ENCODE measurements around the gene C10orf62.

C10orf62 gene

DNA sequence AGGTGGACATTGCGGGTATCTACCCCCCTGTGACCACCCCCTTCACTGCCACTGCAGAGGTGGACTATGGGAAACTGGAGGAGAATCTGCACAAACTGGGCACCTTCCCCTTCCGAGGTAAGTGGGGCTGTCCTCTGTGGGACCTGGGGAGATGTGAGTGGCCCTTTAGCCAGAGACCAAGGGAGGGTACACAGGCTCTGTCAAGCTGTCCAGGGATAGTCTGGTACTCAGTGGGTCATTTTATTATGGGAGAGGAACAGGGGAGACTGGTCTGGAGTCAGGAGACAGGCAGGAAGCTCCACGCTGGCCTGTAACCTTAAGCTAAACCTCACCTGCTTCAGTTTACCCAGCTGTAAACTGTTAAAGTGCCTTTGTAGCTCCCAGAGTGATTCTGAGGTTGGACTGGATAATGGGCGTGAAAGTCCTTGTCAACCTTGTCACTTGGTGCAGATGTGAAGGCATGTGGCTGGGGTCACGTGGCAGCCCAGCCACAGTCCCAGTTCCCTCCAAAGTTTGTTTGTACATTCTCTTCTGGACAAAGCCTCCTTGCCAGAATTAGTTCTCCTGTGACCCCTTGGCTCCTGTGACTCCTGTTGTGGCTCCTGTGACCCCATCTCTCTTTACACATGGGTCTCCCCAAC lies 4.6 kb upstream of the C10orf62 start:
- no peak for DNase-seq (ENCODE audit: low read depth in 3 of 3)

DNA sequence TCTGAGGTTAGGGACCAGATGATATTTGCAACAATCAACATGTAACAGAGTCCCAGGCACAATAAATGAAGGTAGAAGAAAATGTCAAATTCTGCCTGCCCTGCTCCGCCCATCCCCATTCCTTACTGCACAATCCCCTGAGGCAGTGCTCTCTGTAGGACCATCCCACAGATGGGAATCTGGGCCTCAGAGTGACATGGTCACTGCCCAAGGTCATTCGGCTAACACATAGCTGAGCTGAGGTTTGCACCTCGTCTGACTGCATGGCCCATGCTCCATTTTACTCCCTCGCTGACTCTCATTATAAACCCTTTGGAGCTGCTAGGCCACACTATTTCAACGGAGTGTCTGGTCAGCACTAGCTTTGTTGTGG lies 4.1 kb upstream of the C10orf62 start:
- DNase-seq (ENCODE audit: low read depth in 3 of 3), result no peak

DNA sequence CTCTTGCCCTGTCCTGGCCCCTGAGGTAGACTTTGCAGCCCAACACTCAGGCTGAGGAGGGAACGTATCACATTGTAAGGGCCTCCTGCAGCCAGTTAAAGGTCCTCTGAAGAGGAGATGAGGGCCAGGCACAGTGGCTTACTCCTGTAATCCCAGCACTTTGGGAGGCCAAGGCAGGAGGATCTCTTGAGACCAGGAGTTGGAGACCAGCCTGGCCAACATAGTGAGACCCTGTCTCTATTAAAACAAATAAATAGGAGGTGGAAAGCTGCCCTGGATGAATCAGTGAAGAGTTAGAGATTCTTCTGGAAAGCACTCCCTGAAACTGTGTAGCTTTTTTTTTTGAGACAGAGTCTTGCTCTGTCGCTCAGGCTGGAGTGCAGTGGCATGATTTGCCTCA lies 2.3 kb upstream of the C10orf62 start:
- no peak for DNase-seq (ENCODE audit: low read depth in 3 of 3)

DNA sequence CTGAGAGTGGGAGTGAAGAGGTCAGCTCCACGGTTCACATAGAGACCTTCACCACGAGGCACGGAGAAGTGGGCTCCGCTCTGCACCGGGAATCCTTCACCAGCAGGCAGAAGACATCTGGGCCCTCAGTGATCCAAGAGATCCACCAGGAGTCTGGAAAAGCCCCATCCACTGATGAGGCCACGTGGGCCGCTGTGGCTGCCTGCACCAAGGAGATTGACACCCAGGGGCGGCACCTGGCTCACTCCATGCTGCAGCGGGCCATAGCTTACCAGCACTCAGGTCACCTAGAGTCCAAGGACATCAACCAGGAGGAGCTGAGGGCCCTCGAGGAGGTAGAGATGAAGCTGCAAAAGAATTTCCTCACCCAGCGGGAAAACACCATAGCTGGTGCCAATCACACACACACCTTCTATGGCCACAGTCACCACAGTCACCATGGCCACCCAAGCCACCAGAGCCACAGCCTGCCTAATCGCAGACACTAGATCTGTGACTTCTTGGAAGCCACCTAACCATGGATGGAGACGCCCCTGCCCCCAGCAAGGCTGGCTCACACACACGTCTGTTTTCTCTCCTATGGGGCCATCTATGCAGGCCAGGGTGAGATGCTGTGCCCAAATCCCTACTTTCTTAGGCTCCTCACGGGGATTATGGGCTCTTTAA lies 694 bp downstream of the C10orf62 start:
- no peak for DNase-seq (ENCODE audit: low read depth in 3 of 3)

DNA sequence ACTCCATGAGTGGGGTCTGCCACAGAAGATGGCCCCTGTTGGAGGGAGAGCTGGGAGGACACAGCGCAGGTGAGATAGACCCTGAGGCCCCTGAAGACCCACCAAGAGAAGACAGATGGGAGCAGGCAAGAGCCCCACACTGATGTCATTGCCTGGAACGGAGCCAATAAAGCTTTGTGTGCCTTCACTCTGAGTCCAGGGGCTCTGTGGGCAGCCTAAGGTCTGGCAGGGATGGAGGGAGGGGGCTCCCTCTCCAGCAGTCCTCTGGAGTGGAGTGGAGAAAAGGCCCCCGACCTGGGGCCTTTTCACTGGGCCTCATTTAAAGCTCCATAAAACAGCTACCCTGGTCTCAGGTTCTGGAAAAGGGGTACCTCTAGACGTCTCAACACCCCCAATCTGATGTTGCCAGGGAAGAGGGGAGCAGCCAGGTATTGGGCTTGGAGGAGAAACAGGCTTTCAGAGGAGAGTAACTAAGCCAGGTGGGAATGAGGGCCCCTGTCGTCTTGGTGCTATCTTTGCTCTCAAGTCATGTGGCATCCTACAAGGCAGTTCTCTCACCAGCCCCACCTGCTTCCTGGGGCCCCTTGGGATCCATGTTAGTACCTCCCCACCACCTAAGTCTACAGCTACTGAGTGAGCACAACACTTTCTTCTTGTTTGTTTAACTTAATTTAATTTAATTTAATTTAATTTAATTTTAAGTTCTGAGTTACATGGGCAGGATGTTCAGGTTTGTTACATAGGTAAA lies 1.4 kb downstream of the C10orf62 start:
- no peak for DNase-seq (ENCODE audit: low read depth in 3 of 3)

DNA sequence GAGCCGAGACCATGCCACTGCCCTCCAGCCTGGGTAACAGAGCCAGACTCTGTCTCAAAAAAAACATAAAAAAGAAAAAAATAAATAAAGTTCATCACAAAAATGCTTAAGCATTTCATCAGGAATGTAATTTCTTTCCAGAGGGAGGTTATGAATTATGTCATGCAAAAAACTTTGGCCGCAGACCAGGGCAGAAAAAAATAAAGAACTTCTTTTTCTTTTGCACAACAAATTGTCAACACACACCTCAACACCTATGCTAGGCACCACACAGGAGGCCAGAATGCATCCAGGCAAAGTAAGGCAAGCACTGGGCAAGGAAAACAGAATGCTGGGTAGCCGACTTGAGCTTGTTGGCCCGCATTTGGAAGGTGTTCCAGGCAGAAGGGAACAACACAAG lies 3.9 kb downstream of the C10orf62 start:
- DNase-seq (ENCODE audit: low read depth in 3 of 3), result no peak

DNA sequence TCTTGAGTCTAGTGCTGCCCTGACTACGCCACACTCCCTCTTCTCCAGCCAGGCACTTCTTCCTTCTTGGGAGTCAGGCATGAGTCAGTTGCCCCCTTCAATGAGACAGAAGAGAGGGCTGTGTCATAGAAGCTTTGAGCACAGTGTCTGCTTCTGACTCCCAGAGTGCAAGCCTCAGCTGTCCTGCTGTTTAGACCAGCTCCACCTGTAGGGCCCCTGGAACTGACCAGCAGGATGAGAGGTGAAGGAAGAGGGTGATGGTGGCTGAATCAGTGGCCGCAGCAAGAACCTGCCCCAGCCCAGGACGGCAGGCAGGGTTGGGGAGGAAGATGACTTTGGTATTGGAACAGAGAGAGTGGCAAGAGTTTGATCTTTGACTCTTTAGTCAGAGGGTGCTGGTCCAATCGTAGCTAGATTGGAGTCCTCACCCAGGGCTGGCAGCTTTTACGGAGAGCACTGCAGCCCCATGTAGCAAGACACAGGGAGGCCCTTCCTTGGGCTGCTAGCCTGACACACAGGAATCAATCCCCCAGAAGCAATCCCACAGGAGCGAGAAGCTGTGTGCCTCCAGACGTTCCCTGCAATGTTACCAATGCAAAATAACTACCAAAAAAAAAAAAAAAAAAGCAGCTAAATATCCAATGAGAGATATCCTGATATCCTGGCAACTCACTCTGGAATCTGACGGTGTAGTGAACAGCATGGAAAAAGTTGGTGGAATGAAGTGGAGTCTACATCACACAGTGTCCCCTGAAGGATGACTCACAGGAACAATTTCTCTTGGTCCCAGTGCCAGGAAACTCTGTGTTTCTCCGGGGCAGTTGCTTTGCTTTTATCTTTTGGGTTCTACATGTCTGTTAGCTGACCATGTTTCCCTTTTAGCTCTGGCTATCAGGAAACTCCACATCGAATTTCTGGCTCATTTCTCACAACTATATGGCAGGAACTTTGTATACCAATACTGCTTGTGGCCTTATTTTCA lies 6.9 kb downstream of the C10orf62 start:
- DNase-seq (ENCODE audit: low read depth in 3 of 3), result no peak

DNA sequence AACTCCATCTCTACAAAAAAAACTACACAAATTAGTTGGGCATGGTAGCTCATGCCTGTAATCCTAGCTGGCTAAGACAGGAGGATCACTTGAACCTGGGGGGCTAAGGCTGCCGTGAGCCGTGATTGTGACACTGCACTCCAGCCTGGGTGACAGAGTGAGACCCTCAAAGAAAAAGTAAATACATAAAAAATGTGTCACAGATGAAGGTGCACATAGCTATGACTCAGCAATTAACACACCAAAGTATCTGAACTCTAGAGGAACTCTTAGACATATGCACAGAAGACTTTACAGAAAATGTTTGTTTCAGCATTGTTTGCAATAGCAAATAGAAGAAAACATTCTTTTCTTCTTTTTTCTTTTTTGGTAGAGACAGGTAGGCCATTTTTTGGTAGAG lies 8.3 kb downstream of the C10orf62 start:
- DNase-seq (ENCODE audit: low read depth in 3 of 3), result no peak

DNA sequence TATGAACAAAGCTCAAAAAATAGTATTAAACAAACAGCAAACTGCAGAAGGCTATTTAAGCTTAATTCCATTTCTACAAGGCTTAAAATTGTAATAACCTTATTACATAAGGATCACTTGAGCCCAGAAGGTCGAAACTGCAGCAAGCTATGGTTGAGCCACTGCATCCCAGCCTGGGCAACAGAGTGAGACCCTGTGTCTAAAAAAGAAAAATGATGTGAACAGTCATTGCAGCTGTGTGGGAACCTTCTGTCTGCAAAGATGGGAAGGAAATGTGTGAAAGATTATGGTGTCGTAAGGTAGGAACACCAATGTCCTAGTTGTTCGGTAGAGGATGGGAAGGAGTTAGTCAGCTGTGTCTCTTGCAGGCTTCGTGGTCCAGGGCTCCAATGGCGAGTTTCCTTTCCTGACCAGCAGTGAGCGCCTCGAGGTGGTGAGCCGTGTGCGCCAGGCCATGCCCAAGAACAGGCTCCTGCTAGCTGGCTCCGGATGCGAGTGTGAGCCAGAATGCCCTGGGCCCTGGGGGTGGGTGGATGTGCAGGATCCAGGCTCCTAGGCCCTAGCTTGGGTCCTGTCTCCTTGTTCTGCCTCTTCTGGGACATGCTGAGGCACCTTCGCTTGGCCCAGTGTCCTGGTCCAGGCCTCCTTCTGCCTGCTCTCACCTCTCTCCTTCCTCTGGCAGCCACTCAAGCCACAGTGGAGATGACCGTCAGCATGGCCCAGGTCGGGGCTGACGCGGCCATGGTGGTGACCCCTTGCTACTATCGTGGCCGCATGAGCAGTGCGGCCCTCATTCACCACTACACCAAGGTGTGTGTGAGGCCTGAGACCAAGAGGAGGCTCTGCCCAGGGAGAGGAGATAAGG lies 9.1 kb downstream of the C10orf62 start:
- no peak for DNase-seq (ENCODE audit: low read depth in 3 of 3)

DNA sequence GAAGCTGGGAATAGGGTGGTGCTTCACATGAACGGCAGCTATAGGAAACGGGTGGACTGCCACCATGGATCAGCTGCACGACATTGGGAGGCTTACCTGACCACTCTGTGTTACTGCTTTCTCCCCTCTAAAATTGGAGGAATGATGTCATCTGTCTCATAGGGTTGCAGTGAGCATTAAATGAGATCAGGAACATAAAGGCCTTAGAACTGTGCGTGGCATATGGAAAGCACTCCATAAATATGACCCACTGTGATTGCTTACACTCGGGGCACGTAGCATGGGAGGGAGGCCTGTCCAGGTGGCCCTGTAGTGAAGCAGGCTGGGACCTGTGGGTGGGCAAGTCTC lies 9.7 kb downstream of the C10orf62 start:
- no peak for DNase-seq (ENCODE audit: low read depth in 3 of 3)

DNA sequence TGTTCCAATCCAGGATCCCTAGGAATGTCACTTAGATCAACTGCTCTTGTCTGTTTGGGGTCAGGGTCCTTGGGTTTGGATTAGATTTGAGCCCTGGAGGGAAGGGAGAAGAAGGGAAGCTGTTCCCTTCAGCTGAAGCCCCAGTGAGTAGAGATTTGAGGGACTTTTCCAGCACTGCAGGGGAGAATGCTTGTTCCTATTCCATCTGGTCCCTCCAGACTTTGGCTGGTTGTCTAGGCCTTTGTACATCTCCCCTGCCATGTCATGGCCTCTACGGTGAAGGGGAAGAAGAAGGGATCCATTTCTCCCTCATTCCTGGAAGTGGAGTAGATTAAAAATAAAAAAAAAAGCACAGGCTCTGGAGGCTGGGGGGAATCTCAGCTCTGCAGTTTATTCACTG lies 11.1 kb downstream of the C10orf62 start:
- DNase-seq (ENCODE audit: low read depth in 3 of 3), result no peak

DNA sequence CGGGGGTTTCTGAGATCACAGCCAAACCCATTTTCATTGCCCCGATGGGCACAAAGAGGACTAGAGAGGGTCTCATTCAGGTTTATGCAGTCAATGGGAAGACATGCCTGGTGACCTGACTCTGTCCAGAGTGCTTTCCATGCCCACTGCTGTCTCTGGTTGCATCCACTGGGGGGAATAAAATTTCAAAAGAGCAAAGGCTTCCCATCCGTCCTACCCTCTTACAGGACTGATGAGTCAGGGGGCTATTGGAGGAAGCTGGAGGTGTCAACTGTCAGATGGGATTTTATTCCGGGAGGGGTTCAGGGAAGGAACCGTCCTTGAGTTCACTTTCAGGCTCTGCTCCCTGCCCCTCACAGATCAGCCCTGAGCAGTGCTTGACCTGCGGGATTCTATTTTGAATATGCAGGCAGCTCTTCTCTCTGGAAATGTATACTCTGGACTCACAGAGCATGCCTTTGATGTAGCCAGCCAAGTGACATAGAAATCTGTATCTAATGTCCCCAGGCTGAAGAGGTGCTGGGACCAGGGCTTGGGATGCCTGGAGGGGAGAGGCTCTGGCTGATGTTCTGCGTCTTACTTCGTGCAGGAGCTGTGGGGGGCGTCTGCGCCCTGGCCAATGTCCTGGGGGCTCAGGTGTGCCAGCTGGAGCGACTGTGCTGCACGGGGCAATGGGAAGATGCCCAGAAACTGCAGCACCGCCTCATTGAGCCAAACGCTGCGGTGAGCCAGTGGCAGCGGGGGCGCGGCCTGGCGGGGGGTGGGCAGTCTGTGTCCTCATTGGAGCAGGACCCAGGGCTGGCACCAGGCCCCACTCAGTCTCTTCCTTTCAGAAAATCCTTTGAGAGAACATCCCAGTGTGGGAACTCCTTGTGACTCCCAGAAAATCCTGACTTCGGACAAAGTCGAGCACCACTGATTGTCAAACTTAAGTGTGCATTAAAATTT lies 12.0 kb downstream of the C10orf62 start:
- no peak for DNase-seq (ENCODE audit: low read depth in 3 of 3)

DNA sequence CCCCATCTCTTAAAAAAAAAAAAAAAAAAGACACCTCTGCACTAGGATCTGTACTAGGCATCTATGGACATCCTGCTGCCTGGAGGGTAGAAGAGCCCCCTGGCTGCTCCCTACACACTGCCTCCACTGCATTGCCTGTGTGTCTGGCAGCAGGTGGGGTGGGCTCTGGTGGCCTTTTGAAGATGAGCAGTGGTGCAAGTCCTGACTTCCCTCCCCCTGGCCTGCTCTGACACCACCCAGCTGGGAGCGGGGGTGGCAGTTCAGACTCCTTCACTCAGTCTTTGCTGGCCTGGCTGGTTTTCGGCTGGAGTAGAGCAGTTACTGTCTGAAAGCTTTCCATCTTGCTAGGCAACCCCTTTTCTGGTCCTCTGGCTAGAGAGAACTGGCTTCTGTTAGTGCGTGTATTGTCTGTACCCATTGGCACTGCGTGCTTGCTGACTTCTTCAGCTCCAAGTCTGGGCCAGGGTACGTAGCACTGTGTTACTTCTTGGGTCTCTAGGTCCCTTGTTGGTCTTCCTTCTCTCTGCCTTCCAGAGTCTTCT lies 17.6 kb downstream of the C10orf62 start:
- DNase-seq (ENCODE audit: low read depth in 3 of 3), result no peak

DNA sequence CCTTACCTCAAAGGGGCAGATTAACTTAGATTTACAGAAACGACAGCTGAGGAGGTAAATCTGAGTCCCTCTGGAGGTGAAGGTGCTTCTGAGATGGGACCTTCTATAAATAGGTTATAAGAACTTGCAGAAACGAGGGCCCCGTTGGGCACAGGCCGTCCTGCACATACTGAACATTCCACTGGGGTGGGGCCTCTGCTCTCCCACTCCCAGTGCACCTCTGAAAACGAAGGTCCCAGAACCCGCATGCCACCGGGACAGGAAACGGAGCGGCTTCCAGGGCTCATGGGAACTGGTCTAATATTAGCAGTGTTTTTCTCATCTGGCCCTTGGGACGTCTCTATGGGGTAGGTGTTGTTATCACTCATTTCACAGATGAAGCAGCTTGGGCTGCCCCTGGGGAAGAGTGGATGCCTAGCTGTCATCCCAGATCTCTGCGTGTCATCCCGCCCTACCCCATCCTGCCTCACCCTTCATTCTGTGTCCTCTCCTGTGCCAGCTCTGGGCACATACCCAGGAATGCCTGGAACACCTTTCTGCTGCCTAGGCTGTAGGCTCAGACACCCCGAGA lies 19.6 kb downstream of the C10orf62 start:
- no peak for DNase-seq (ENCODE audit: low read depth in 3 of 3)

DNA sequence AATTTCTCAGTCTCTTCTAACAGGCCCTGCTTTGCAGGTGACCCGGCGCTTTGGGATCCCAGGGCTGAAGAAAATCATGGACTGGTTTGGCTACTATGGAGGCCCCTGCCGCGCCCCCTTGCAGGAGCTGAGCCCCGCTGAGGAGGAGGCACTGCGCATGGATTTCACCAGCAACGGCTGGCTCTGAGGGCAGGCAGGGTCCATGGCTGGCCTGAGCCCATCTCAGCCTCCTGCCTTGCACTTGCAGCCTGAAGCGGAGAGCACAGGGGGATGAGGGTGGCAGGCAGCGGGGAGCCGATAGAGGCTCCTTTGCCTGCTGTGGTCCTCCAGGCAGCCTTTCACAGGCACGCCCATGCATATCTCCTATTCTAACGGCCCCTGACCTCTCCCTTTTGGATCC lies 22.0 kb downstream of the C10orf62 start:
- no peak for DNase-seq (ENCODE audit: low read depth in 3 of 3)

DNA sequence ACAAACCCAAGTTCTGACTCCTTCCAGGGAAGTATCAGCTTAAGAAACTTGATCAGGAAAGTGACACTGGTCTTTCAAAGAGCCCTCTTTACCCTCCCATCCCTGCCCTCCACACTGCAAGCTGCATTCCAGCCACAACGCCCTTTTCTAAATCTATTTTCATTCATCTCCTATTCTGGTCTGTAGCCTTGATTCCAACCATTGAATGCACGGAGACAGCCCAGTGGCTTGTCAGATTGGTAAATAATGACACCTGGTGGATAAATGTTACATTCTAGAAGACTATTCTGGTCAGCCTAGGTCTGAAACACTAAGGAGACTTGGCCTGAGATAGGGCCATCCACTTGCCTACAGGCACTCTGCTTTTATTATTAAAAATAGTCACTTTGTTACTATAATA lies 22.9 kb downstream of the C10orf62 start:
- no peak for DNase-seq (ENCODE audit: low read depth in 3 of 3)

DNA sequence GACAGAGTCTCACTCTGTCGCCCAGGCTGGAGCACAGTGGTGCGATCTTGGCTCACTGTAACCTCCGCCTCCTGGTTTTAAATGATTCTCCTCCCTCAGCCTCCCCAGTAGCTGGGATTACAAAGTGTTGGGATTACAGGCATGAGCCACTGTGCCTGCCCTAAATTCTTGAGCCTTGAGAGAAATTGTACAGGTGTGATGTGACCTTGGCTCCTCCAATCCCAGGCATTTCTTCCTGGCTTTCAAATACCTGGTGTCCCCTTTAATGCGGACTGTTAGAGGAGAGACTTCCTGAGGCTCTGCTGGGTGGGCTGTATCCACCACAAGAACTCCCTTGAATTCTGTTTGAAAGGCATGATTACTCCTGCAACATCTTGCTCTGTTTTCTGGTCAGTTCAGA lies 28.8 kb downstream of the C10orf62 start:
- no peak for DNase-seq (ENCODE audit: low read depth in 3 of 3)

DNA sequence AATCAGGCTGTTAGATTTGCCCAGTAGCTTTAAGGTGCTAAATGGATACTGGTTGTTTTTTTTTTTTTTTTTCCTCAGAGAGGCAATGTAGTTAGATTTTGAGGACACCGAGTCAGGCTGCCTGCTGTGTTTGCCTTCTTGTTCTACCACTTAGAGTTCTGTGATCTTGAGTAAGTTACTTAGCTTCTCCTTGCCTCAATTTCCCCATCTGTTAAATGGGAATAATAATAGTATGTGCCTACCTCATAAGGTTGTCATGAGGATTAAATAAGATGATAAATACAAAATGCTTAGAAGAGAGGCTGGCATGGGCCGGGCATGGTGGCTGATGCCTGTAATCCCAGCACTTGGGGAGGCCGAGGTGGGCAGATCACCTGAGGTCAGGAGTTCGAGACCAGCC lies 29.2 kb downstream of the C10orf62 start:
- DNase-seq (ENCODE audit: low read depth in 3 of 3), result no peak

DNA sequence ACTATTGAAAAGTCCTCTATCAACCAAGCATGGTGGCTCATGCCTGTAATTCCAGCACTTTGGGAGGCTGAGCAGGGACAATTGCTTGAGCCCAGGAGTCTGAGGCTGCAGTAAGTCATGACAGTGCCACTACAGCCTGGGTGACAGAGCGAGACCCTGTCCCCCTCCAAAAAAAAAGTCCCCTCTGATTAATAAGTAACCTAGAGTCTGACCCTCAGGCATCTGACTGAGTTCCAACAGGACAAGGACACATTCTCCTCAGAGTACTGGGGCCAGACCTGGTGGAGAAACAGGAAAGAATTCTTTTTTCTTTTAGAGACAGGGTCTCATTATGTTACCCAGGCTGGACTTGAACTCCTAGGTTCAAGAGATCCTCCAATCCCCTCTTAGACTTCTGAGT lies 33.8 kb downstream of the C10orf62 start:
- no peak for DNase-seq (ENCODE audit: low read depth in 3 of 3)
